ENCODE measurements around the gene WNT9A. TPM values are rescaled to one million over a fixed set of nuclear protein-coding genes. Genes with fewer than 3 reads are reported as not detected.

The WNT9A gene
- total and polyA plus RNA-seq, 3 donors from 2014 or later: 3.1 to 4.3 (median 3.5) TPM

DNA sequence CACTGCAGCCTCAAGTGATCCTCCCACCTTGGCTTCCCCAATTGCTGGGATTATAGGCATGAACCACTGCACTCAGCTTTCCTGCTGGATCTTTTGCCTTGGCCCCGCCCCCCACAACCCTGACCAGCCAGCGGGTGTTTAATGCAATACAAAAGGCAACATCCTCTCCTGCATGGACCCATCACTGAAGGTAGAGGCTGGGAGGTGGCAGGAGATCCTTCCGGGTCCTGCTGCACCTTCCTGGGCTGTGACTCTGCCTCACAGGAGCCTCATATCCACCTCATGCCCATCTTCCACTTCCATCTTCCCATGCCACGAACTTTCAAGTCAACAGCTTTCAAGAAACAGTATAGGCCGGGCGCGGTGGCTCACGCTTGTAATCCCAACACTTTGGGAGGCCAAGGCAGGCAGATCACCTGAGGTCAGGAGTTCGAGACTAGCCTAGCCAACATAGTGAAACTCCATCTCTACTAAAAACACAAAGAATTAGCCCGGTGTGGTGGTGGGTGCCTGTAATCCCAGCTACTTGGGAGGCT is 11.7 kb upstream of the WNT9A start:
- Histone ChIP-seq H3K4me1 (no peaks in the 10 kb centered on the region), H3K4me3 (no peak overlapping the region), H3K27ac (no peak overlapping the region), H3K27me3 (no peaks in the 10 kb centered on the region), H3K9me3 (no peaks in the 10 kb centered on the region), H3K36me3 (ENCODE audit: low read depth, missing control alignments) (no peaks in the 10 kb centered on the region)
- 91 to 93% methylated on average over 10 of the region's 10 CpGs for WGBS, 2 donors
- TF ChIP-seq, protein P1, sequence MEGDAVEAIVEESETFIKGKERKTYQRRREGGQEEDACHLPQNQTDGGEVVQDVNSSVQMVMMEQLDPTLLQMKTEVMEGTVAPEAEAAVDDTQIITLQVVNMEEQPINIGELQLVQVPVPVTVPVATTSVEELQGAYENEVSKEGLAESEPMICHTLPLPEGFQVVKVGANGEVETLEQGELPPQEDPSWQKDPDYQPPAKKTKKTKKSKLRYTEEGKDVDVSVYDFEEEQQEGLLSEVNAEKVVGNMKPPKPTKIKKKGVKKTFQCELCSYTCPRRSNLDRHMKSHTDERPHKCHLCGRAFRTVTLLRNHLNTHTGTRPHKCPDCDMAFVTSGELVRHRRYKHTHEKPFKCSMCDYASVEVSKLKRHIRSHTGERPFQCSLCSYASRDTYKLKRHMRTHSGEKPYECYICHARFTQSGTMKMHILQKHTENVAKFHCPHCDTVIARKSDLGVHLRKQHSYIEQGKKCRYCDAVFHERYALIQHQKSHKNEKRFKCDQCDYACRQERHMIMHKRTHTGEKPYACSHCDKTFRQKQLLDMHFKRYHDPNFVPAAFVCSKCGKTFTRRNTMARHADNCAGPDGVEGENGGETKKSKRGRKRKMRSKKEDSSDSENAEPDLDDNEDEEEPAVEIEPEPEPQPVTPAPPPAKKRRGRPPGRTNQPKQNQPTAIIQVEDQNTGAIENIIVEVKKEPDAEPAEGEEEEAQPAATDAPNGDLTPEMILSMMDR (IDR thresholded peaks at IDR 0.05): no peak
- intact Hi-C loops (cut with DNase I; ENCODE audit: low total_unique reads): no loop called here
- DNase-seq: no peak

- 78 to 91% methylated on average over 2 of the region's 2 CpGs for WGBS, 2 donors
- no peaks in the 10 kb centered on the region for H3K9me3 ChIP-seq
- no peak for DNase-seq
- no peaks in the 10 kb centered on the region for H3K36me3 ChIP-seq (ENCODE audit: low read depth, missing control alignments)
- no peak overlapping the region for H3K27ac ChIP-seq
- H3K4me1 ChIP-seq: no peaks in the 10 kb centered on the region
- intact Hi-C loops (cut with DNase I; ENCODE audit: low total_unique reads): no loop called here
- no peak overlapping the region for H3K4me3 ChIP-seq
- TF ChIP-seq POLR2A (IDR thresholded peaks at IDR 0.05): no peak
- H3K27me3 ChIP-seq: no peaks in the 10 kb centered on the region
Observed at GRCh38 chr1:227958617-227959324, 11.0 kb upstream of the WNT9A start.

GRCh38 chr1:227955808-227956207 is 8.1 kb upstream of the WNT9A start:
- DNase-seq: no peak
- intact Hi-C loops (cut with DNase I; ENCODE audit: low total_unique reads): no loop called here
- no peak overlapping the region for H3K4me3 ChIP-seq
- TF ChIP-seq POLR2A (IDR thresholded peaks at IDR 0.05): no peak
- TF ChIP-seq, protein P1 (IDR thresholded peaks at IDR 0.05): no peak
- H3K27me3 ChIP-seq: no peaks in the 10 kb centered on the region
- no peaks in the 10 kb centered on the region for H3K36me3 ChIP-seq (ENCODE audit: low read depth, missing control alignments)
- no peaks in the 10 kb centered on the region for H3K4me1 ChIP-seq
- no peaks in the 10 kb centered on the region for H3K9me3 ChIP-seq
- no peak overlapping the region for H3K27ac ChIP-seq

GRCh38 chr1:227954163-227954850 is 6.6 kb upstream of the WNT9A start:
- Histone ChIP-seq H3K27me3 (no peaks in the 10 kb centered on the region), H3K36me3 (ENCODE audit: low read depth, missing control alignments) (no peaks in the 10 kb centered on the region), H3K27ac (no peak overlapping the region), H3K4me1 (no peaks in the 10 kb centered on the region), H3K4me3 (no peak overlapping the region), H3K9me3 (no peaks in the 10 kb centered on the region)
- DNase-seq: no peak
- WGBS, 2 donors: 33 to 38% methylated on average over 3 to 4 of the region's 4 CpGs
- intact Hi-C loops (cut with DNase I; ENCODE audit: low total_unique reads): no loop called here
- TF ChIP-seq, protein P1 (IDR thresholded peaks at IDR 0.05): no peak
- TF ChIP-seq POLR2A (IDR thresholded peaks at IDR 0.05): no peak

- H3K27ac ChIP-seq: no peak overlapping the region
- TF ChIP-seq, protein P1 (IDR thresholded peaks at IDR 0.05): no peak
- no peak for TF ChIP-seq POLR2A (IDR thresholded peaks at IDR 0.05)
Observed at GRCh38 chr1:227953022-227953412, 5.3 kb upstream of the WNT9A start.

More at GRCh38 chr1:227953022-227953412, 5.3 kb upstream of the WNT9A start:
- no peaks in the 10 kb centered on the region for H3K36me3 ChIP-seq (ENCODE audit: low read depth, missing control alignments)
- 84 to 89% methylated on average over 3 of the region's 3 CpGs for WGBS, 2 donors
- no peaks in the 10 kb centered on the region for H3K4me1 ChIP-seq
- no peak overlapping the region for H3K4me3 ChIP-seq
- intact Hi-C loops (cut with DNase I; ENCODE audit: low total_unique reads): no loop called here
- H3K9me3 ChIP-seq: no peaks in the 10 kb centered on the region
- H3K27me3 ChIP-seq: no peaks in the 10 kb centered on the region
- no peak for DNase-seq
